GM21717 (cell line): ENCODE data around the gene PPAN.

Source experiments
- ATAC-seq: cut with Tn5 transposase; IDR thresholded peaks from one replicate; pipeline ENCODE4 v1.9.1; 2021; ENCODE audit warnings: mild to moderate bottlenecking, moderate library complexity; ENCODE audit not compliant: unreplicated experiment

The PPAN gene

GRCh38 chr19:10138879-10139795 is 33.0 kb downstream of the PPAN start:
- ATAC-seq, result no peak

DNA sequence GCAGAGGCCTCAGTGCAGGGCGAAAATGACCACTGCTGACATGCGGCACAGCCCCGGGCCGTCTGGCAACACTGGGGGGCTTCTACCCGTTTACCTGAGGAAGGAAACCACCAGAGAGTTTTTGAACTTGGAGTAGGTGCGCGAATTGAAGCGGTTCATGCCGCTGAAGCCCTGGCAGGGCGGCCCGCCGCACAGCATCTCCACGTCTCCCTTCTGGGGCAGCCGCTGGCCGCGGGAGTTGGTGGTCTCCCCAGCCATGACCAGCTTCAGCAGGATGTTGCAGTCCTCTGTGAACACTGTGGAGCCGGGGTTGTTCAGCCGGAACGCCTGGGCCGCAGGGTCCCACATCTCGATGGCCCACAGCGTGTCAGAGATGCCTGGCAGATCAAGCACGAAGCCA is 33.8 kb downstream of the PPAN start:
- ATAC-seq, result no peak

GRCh38 chr19:10141479-10141878 is 35.3 kb downstream of the PPAN start:
- no peak for ATAC-seq

GRCh38 chr19:10141973-10142372 is 35.8 kb downstream of the PPAN start:
- no peak for ATAC-seq

- no peak for ATAC-seq
These were observed 36.7 kb downstream of the PPAN start for GRCh38 chr19:10142701-10143375.

- no peak for ATAC-seq
These were observed 37.5 kb downstream of the PPAN start for GRCh38 chr19:10143681-10144080.

GRCh38 chr19:10144361-10144760 is 38.2 kb downstream of the PPAN start:
- ATAC-seq, result no peak

DNA sequence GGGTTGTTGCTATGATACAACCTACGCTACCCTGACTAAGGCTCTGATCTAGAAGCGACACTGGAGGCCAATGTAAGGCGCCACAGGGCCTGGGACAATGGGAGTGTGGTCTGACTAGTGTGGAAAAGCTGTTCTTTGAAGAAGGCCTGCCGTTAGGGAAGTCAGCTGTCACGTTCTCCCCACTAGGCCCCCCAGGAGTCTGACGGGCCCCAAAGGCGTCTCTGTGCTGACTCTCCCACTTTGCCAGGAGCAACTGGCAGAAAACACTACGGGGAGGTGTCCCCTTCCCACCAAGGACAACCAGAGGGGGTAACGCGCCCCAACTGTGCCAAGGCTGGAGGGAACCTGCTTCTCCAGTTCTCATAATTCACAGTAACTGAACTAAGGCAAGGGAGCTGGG is 38.9 kb downstream of the PPAN start:
- no peak for ATAC-seq

GRCh38 chr19:10146142-10146541 is 40.0 kb downstream of the PPAN start:
- no peak for ATAC-seq

DNA sequence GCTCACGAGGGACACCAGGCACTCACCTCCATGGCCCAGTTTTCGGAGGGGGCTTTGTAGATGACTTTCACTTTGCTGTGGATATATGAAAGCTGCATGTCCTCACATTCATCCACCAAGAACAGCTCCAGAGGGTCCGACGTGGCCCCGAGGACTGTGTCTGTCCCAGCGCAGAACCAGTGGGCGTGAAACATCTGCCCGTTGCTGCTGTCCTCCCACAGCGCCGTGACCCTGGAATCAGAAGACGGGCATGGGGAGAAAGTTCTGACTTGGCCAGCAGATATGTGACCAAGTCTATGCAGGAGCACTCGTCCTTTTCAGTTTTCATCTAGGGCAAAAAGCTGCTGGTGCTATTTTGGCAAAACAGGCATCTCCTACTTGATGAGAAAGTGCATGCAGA is 43.3 kb downstream of the PPAN start:
- ATAC-seq, result no peak

DNA sequence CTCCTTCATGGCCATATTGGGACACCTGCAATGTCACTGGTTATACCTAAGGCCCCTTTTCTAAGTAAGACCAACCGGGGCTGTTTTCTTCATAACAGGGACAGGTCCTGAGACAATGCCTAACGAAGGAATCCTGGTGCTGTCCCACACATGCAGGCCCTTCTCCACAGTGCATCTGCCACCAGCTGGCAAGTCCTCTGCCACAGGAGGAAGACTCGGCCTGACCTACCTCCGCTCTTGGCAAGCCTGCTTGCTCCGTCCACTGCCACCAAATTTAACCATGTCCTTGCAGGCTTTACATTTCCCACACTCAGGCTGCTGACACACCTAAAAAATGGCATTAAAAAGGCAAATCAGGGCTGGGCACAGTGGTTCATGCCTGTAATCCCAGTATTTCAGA is 45.4 kb downstream of the PPAN start:
- no peak for ATAC-seq

DNA sequence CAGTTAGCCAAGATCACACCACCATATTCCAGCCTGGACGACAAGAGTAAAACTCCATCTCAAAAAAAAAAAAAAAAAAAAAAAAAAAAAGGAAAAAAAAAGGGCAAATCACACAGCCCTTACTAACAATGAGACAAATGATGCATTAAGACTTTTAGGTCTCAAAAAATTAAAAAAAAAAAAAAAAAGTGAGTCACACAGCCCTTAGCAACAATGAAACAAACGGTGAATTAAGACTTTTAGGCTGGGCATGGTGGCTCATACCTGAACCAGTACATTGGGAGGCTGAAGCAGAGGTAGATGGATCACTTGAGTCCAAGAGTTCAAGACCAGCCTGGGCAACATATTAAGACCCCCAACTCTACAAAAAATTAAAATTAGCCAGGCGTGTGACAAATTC is 45.9 kb downstream of the PPAN start:
- ATAC-seq, result no peak

DNA sequence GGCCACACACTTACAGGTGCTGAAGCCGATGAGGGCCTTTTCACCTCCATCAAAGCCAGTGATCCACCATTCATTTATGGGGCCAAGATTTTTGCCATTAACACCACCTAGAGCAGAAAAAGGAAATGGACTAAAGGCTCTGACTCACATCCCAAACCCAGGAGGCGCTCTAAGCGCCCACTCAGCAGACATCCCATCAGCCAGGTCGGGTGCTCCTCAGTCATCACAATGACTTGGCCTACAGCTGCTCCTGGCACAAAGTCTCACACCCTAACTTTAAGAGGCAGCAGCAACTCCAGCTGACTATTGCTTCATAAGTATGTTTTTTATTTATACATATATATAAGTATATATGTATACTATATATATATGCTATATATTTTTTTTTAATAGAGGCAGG is 49.7 kb downstream of the PPAN start:
- no peak for ATAC-seq

- no peak for ATAC-seq
These were observed 51.9 kb downstream of the PPAN start for GRCh38 chr19:10158071-10158470.

GRCh38 chr19:10158485-10158884 is 52.3 kb downstream of the PPAN start:
- no peak for ATAC-seq

GRCh38 chr19:10159610-10160009 is 53.4 kb downstream of the PPAN start:
- no peak for ATAC-seq
